Stimulated activated CD8-positive, alpha-beta memory T cell treated with anti-CD3 and anti-CD28 coated beads, Interleukin-15, amount 100 ng/mL, for 48 hours (primary cell): ENCODE measurements around the gene FBXO46.
"Not testable (repeated sequence)": the region's sequence is repeated elsewhere in the genome, so short reads cannot be mapped to it uniquely, and the experiment has no call there.

Source experiments
- DNase-seq, 2 donors: peaks; one replicate each; pipeline ENCODE4 v3.0.0-alpha.2; 2020; ENCODE audit warnings: low read depth in 2 of 2

Gene FBXO46

GRCh38 chr19:45685045-45685444 is 45.7 kb downstream of the FBXO46 start:
- not testable (repeated sequence) for DNase-seq

GRCh38 chr19:45682908-45683307 is 47.8 kb downstream of the FBXO46 start:
- DNase-seq = no peak

- no peak for DNase-seq
Observed at GRCh38 chr19:45682117-45682516, 48.6 kb downstream of the FBXO46 start.

- peak; percentile 79 to 85 for DNase-seq
Observed at GRCh38 chr19:45681391-45682015, 49.2 kb downstream of the FBXO46 start.

- peak; percentile 66 to 84 for DNase-seq
Observed at GRCh38 chr19:45677351-45678230, 53.1 kb downstream of the FBXO46 start.

- peak in 1 of 2 donors; percentile 44 for DNase-seq
Observed at GRCh38 chr19:45676851-45677263, 53.8 kb downstream of the FBXO46 start.

GRCh38 chr19:45674946-45675345 is 55.8 kb downstream of the FBXO46 start:
- DNase-seq = no peak

GRCh38 chr19:45670670-45671453 is 59.8 kb downstream of the FBXO46 start:
- DNase-seq = peak; percentile 58 to 65

- DNase-seq = no peak
Observed at GRCh38 chr19:45668342-45668871, 62.3 kb downstream of the FBXO46 start.

GRCh38 chr19:45667620-45668341 is 62.9 kb downstream of the FBXO46 start, which contains the start of gene GIPR:
TSS of gene GIPR (plus strand) at chr19:45668221. CDS start at chr19:45669521, 1,300 bp downstream.
- peak; percentile 56 to 66 for DNase-seq

GRCh38 chr19:45664575-45664974 is 66.1 kb downstream of the FBXO46 start:
- DNase-seq = no peak

- no peak for DNase-seq
Observed at GRCh38 chr19:45663800-45664199, 66.9 kb downstream of the FBXO46 start.

GRCh38 chr19:45660636-45661035 is 70.1 kb downstream of the FBXO46 start:
- no peak for DNase-seq
